Dedifferentiated amniotic fluid mesenchymal stem cell (primary cell): ENCODE results near the gene ZNF268.

ENCODE experiments used
- DNase-seq: peaks from one replicate; pipeline ENCODE4 v3.0.0-alpha.2; 2016; ENCODE audit errors: extremely low spot score

Gene ZNF268

GRCh38 chr12:133181238-133181959, at the start of gene ZNF268:
Gene ZNF268 (plus strand): TSS chr12:133181495. CDS start chr12:133181998, 503 bp downstream.
- peak; percentile 89 for DNase-seq

- no peak for DNase-seq
Measured at GRCh38 chr12:133135747-133136146, 45.5 kb upstream of the ZNF268 start.

DNA sequence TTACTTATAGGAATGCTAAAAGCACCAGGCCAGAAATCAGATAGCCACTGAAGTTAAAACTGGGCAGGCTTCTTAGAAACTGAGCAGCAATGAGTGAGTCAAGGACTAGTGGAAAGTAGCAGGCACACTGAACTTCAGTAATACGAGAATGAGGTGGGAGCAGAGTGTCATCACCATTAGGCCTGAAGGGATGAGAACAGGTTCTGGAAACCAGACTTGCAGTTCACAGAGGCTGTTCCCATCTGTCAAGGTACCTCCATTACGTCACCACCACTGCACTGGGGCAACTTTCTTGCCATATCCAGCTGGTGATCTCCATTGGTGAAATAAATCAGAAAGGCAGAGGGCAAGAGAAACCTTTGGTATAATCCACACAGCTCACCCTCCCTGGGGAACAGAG, 35.3 kb upstream of the ZNF268 start:
- DNase-seq, result no peak

GRCh38 chr12:133156125-133156690, 25.1 kb upstream of the ZNF268 start:
- no peak for DNase-seq

- no peak for DNase-seq
Measured at GRCh38 chr12:133165776-133166175, 15.5 kb upstream of the ZNF268 start.

DNA sequence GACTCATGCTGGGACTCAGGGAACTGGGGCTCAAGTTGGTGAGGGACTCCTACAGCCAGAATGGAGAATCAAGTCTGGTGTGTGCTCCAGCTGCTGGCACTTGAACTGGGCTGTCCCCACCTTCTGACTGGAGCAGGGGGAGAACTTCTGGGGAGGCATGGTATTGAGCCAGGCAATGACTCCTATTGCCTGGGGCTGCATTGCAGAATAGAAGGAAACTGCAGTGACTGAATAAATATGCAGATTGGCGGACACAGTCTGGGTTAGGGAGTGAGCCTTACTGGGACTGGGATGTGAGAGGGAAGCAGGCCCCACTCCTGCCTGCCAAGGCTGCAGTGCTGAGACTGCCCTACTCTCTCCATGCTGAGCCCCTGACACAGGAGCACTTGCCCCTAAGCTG, 8.8 kb upstream of the ZNF268 start:
- DNase-seq, result no peak

DNA sequence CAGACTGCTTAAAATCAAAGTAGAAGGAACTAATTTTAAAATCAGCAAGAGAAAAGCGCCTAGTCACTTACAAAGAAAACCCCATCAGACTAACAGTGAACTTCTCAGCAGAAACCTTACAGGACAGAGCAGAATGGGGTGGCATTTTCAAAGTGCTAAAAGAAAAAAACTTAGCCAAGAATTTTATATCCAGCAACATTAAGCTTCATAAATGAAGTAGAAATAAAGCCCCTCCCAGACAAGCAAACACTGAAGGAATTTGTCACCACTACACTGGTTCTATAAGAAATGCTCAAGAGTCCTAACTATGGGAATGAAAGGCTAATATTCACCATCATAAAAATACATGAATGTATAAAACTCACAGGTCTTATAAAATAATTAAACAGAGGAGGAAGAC, 6.4 kb upstream of the ZNF268 start:
- DNase-seq, result no peak

DNA sequence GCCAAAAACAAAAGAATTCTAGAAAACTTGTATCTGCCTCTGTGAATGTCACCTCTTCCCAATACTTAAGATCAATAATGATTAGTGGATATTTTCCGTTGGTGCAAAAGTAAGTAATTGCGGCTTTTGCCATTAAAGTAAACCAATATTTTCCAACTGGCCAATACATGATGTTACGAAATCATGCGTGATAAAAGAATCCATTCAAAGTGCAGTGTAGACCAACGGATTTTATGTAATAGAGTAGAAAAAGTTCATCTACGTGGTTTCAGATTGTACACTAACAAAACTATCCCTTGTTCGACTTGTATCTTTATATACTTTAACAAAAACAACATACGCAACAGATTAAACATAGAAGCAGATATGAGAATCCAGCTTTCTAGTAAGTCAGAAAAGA, 626 bp upstream of the ZNF268 start:
- DNase-seq, result no peak

DNA sequence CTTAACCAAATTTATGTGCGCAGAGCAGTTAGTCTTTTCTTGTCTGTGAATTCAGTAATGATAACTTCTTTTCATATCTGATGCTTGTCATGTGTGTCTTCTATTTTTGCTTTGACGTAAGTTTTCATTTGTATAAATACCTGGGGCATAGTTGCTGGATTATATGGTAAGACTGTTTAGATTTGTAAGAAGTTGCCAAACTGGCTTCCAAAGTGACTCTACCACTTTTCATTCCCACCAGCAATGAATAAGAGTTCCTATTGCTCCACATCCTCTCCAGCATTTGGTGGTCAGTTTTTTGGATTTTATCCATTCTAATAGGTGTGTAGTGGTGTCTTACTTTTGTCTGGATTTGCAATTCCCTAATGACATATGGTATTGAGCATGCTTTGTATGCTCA, 8.9 kb downstream of the ZNF268 start:
- DNase-seq, result no peak

GRCh38 chr12:133192847-133193246, 11.6 kb downstream of the ZNF268 start:
- DNase-seq, result no peak

- no peak for DNase-seq
Measured at GRCh38 chr12:133201888-133202287, 20.6 kb downstream of the ZNF268 start.

DNA sequence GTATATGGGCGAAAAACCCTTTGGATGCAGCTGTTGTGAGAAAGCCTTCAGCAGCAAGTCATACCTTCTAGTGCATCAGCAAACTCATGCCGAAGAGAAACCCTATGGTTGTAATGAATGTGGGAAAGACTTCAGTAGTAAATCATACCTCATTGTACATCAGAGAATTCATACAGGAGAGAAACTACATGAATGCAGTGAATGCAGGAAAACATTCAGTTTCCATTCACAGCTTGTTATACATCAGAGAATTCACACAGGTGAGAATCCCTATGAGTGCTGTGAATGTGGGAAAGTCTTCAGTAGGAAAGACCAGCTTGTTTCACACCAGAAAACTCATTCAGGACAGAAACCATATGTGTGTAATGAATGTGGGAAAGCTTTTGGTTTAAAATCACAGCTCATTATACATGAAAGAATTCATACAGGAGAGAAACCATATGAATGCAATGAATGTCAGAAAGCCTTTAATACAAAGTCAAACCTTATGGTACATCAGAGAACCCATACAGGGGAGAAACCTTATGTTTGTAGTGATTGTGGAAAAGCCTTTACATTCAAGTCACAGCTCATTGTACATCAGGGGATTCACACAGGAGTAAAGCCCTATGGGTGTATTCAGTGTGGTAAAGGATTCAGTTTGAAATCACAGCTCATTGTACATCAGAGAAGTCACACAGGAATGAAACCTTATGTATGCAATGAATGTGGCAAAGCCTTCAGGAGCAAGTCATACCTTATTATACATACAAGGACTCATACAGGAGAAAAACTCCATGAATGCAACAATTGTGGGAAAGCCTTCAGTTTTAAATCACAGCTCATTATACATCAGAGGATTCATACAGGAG, 21.4 kb downstream of the ZNF268 start:
- DNase-seq, result no peak

GRCh38 chr12:133203344-133204263, 22.3 kb downstream of the ZNF268 start:
- DNase-seq, result no peak

DNA sequence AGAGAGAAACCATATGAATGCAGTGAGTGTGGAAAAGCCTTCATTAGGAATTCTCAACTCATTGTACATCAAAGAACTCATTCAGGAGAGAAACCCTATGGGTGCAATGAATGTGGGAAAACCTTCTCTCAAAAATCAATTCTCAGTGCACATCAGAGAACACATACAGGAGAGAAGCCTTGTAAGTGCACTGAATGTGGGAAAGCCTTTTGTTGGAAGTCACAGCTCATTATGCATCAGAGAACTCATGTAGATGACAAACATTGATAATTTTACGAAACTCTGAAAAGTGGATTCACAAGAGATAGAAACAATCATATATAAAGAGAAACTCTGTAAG, 22.9 kb downstream of the ZNF268 start:
- no peak for DNase-seq

DNA sequence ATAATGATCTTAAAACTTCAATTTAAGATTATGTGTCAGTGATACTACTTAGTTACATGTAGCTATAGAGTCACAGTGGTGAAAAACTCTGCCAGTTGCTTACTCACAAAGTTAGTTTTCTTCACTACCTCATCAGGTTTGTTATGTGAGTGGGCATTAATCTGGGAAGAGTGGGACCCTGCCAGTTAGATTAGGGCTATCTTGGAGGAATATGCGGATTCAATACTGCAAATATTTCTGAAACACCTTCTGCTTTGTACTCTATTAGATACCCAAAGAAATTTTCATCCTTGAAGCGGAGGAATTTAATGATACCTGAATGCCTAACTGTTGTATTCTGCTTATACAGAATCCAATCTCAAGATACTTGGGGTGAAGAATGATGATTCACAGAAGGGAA, 25.1 kb downstream of the ZNF268 start:
- DNase-seq, result no peak

DNA sequence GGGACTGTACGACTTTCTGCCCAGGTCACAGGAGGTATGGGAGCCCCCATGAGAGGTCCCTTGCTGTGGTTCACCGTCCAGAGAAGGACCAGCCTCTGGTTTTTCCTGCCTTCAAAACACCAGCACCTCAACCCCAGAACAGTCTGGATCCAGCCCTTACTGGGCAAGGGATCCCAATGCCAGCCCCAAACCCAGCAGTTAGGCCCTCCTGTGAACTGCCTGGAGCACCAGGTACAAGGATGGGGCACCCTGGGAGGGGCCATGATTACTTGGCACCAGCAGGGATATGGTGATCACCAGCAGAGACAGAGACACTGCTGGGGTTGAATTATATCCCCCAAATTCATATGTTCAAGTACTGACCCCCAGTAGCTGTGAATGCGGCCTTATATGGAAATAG, 34.4 kb downstream of the ZNF268 start:
- DNase-seq, result no peak

- no peak for DNase-seq
Measured at GRCh38 chr12:133217219-133217618, 35.9 kb downstream of the ZNF268 start.

DNA sequence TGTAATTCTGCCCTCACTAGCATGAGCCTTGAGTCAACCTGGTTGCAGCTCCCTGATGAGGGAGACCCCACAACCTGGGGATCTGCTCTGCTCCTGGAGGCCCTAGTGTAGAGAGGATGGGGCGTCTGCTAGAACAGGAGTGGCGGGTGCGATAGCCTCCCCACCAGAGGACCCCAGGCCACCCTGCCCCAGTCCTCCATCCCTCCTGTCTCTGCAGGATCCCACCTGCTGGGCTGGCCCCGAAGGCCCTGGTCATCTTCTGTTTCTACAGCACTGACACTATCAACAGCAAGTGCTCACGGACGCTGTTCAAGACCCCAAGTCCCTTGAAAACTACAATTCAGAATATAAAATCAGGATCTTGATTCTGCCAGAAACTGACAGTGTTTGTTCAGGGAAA, 39.2 kb downstream of the ZNF268 start:
- no peak for DNase-seq

- DNase-seq, result no peak
Measured at GRCh38 chr12:133221241-133221640, 39.9 kb downstream of the ZNF268 start.

GRCh38 chr12:133222211-133222610, 40.9 kb downstream of the ZNF268 start:
- DNase-seq, result no peak

DNA sequence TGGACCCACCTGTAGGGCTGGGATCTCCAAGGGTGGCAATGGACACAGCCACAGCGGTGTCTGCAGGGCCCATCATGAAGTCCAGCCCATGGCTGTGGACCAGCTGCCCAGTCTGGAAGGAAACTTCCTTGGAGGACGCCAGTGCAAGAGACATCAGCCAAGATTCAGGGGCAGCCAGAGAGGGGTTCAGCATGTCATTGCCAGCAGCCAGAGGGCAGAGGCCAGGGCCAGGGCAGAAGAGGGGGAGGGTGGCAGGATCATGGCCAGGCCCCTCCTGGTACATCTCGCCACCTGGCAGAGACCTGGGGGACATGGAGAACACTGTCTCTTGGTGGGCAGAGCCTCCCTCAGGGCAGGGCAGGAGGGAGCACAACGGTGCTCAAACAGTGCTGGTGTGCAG, 44.2 kb downstream of the ZNF268 start:
- DNase-seq, result peak; percentile 5

DNA sequence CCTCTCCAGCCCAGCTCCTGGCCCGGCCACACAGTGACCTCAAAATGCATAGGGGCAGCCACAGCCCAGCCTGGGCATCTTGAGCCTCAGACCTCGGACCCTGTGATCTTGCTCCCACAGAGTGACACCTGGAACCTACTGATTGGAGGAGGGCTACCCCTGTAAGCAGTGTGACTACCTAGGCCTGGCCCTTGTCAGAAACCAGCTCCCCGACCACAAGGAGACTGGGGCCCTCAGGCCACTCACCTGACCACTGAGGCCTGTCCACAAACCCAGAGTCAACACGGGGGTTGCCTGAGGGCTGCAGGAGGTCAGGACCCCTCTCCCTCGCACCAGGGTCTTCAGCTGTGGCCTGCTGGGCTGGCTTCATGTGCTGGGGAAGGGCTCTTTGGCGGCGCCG, 45.4 kb downstream of the ZNF268 start:
- peak; percentile 7 for DNase-seq
